CD14-positive monocyte (primary cell): ENCODE measurements around the gene PARD6B. TPM values are rescaled to one million over a fixed set of nuclear protein-coding genes. Genes with fewer than 3 reads are reported as not detected.

Source experiments
- DNase-seq, 3 donors: peaks; one replicate each; pipeline ENCODE4 v3.0.0-alpha.2; 2011 to 2022
- H2AFZ ChIP-seq: 2 replicates; pipeline ENCODE4 v1.6.0; 2012; ENCODE audit warnings: mild to moderate bottlenecking, low read depth, low read length, inconsistent platforms; ENCODE audit not compliant: insufficient read depth, poor library complexity, severe bottlenecking
- H3K27ac ChIP-seq, 2 donors: 1 replicate in 1 of 2; 2 replicates in 1 of 2; pipeline ENCODE4 v1.5.1; 2012 to 2013; ENCODE audit warnings: low read length in 2 of 2, control low read depth in 1 of 2, inconsistent platforms in 1 of 2, low read depth in 1 of 2, mild to moderate bottlenecking in 1 of 2
- H3K27me3 ChIP-seq, 2 donors: one replicate each; pipeline versions ENCODE4 v1.6.0 to v1.6.1; 2011 to 2013; ENCODE audit warnings: low read length in 2 of 2; ENCODE audit not compliant: control insufficient read depth in 2 of 2, insufficient read depth in 2 of 2
- H3K36me3 ChIP-seq, 2 donors: replicated peaks in 1 of 2; 1 replicate in 1 of 2; 2 replicates in 1 of 2; pipeline versions ENCODE4 v1.5.1 to v1.6.1; 2012 to 2013; ENCODE audit warnings: low read length in 2 of 2, control low read depth in 1 of 2, inconsistent platforms in 1 of 2, mild to moderate bottlenecking in 1 of 2; ENCODE audit not compliant: insufficient read depth in 2 of 2, control insufficient read depth in 1 of 2
- H3K4me1 ChIP-seq, 2 donors: 1 replicate in 1 of 2; 2 replicates in 1 of 2; pipeline versions ENCODE4 v1.5.1 to v1.6.1; 2012 to 2013; ENCODE audit warnings: low read length in 2 of 2, control low read depth in 1 of 2, inconsistent platforms in 1 of 2, mild to moderate bottlenecking in 1 of 2, moderate library complexity in 1 of 2; ENCODE audit not compliant: insufficient read depth in 2 of 2, control insufficient read depth in 1 of 2
- H3K4me2 ChIP-seq: replicated peaks from 2 replicates; pipeline ENCODE3; 2012; ENCODE audit warnings: low read length, moderate library complexity, mild to moderate bottlenecking; ENCODE audit not compliant: poor library complexity, severe bottlenecking; ENCODE audit errors: extremely low read depth
- H3K4me3 ChIP-seq, 3 experiments: fragments of 200-600 bp in 1 of 3; sonication (generic) in 1 of 3; replicated peaks in 1 of 3; 1 replicate in 2 of 3; 2 replicates in 1 of 3; pipeline ENCODE4 v1.5.1; 2011 to 2013; ENCODE audit warnings: low read length in 3 of 3, mild to moderate bottlenecking in 3 of 3, control low read depth in 2 of 3, low read depth in 2 of 3, inconsistent platforms in 1 of 3, moderate library complexity in 1 of 3
- H3K79me2 ChIP-seq: 2 replicates; pipeline ENCODE4 v1.6.0; 2012; ENCODE audit warnings: mild to moderate bottlenecking, control low read depth, inconsistent platforms, low read length, moderate library complexity; ENCODE audit not compliant: insufficient read depth
- H3K9ac ChIP-seq: 2 replicates; pipeline ENCODE4 v1.6.0; 2017; ENCODE audit warnings: low read length, mild to moderate bottlenecking; ENCODE audit not compliant: insufficient read depth, poor library complexity, severe bottlenecking
- H3K9me3 ChIP-seq, 2 donors: replicated peaks in 1 of 2; 1 replicate in 1 of 2; 2 replicates in 1 of 2; pipeline versions ENCODE4 v1.5.1 to v1.6.1; 2012 to 2013; ENCODE audit warnings: low read length in 2 of 2, control low read depth in 1 of 2; ENCODE audit not compliant: control insufficient read depth in 1 of 2, insufficient read depth in 1 of 2
- H4K20me1 ChIP-seq: 2 replicates; pipeline ENCODE4 v1.6.0; 2012; ENCODE audit warnings: mild to moderate bottlenecking, low read length, control low read depth, moderate library complexity; ENCODE audit not compliant: insufficient read depth
- H3K27ac Mint-ChIP-seq, 7 donors: one replicate each; pipeline ENCODE4 v1.8.0; 2020; ENCODE audit warnings: mild to moderate bottlenecking in 7 of 7, mixed read lengths in 7 of 7, moderate library complexity in 6 of 7, inconsistent platforms in 2 of 7
- H3K27me3 Mint-ChIP-seq, 3 donors: one replicate each; pipeline ENCODE4 v1.8.0; 2021 to 2022; ENCODE audit warnings: low read depth in 3 of 3, mild to moderate bottlenecking in 3 of 3, mixed read lengths in 3 of 3, moderate library complexity in 3 of 3, inconsistent platforms in 1 of 3
- H3K36me3 Mint-ChIP-seq, 2 donors: one replicate each; pipeline ENCODE4 v1.8.0; 2020; ENCODE audit warnings: mixed read lengths in 2 of 2, inconsistent platforms in 1 of 2, mild to moderate bottlenecking in 1 of 2
- H3K4me1 Mint-ChIP-seq: one replicate; pipeline ENCODE4 v1.8.0; 2020; ENCODE audit warnings: mild to moderate bottlenecking, mixed read lengths
- H3K4me3 Mint-ChIP-seq, 2 donors: one replicate each; pipeline ENCODE4 v1.8.0; 2020; ENCODE audit warnings: mild to moderate bottlenecking in 2 of 2, mixed read lengths in 2 of 2, moderate library complexity in 1 of 2
- H3K9me3 Mint-ChIP-seq, 7 donors: one replicate each; pipeline ENCODE4 v1.8.0; 2020 to 2022; ENCODE audit warnings: mixed read lengths in 7 of 7, mild to moderate bottlenecking in 6 of 7, moderate library complexity in 6 of 7, inconsistent platforms in 2 of 7
- CTCF ChIP-seq: fragments of 200-600 bp; IDR thresholded peaks from one replicate; pipeline ENCODE4 v1.8.0; 2022; ENCODE audit warnings: antibody characterized with exemption, mild to moderate bottlenecking
- WGBS: methylation state at CpG from one replicate; pipeline ENCODE4 v1.1.5; 2013; ENCODE audit warnings: missing lambda C conversion rate; ENCODE audit not compliant: insufficient coverage; 5-methylcytosine and 5-hydroxymethylcytosine counted together
- intact Hi-C, 2 donors: fragments of 100-400 bp; cut with micrococcal nuclease; formaldehyde crosslinking; loops; one replicate each; pipeline versions ENCODE4 v1.15.0 to v1.15.1; 2023
- polyA plus RNA-seq, 3 donors: library from polyadenylated mRNA; depleted of rRNA in 1 of 3; unstranded in 2 of 3; stranded (reverse) in 1 of 3; fragments of 300-500 nt in 2 of 3; fragments of >200 nt in 1 of 3; fragmentation: Illumina TruSeq in 2 of 3; gene quantifications; 1 replicate in 2 of 3; 2 replicates in 1 of 3; pipeline ENCODE4 v1.2.3, GENCODE V29; 2012 to 2021

The PARD6B gene
- polyA plus RNA-seq, 3 donors = 0.04 to 0.13 (median 0.13) TPM

GRCh38 chr20:50704514-50704913 is 26.9 kb upstream of the PARD6B start:
- no peak overlapping the region for H3K4me2 ChIP-seq
- H3K79me2 ChIP-seq = no peaks in the 10 kb centered on the region
- 85% methylated on average over 2 of the region's 4 CpGs for WGBS
- Mint-ChIP-seq H3K4me3 (no peak overlapping the region), H3K27me3 (peaks cover 4 to 12% (median 10%) of the 10 kb centered on the region in 3 donors), H3K27ac (no peak overlapping the region), H3K36me3 (no peaks in the 10 kb centered on the region), H3K4me1 (no peaks in the 10 kb centered on the region), H3K9me3 (peaks cover 0 to 2% (median 0%) of the 10 kb centered on the region in 7 donors)
- peaks cover 0 to 3% of the 10 kb centered on the region in 2 donors for H3K27me3 ChIP-seq
- no peak overlapping the region for H2AFZ ChIP-seq
- DNase-seq = no peak
- H3K36me3 ChIP-seq = no peaks in the 10 kb centered on the region
- TF ChIP-seq CTCF = no peak
- H3K27ac ChIP-seq = no peak overlapping the region
- H3K9me3 ChIP-seq = no peaks in the 10 kb centered on the region
- H4K20me1 ChIP-seq = no peaks in the 10 kb centered on the region
- intact Hi-C loops = no loop called here
- no peaks in the 10 kb centered on the region for H3K4me1 ChIP-seq
- no peak overlapping the region for H3K9ac ChIP-seq
- no peak overlapping the region for H3K4me3 ChIP-seq

GRCh38 chr20:50704971-50705370 is 26.4 kb upstream of the PARD6B start:
- TF ChIP-seq CTCF = no peak
- H2AFZ ChIP-seq = no peak overlapping the region
- H3K4me1 Mint-ChIP-seq = no peaks in the 10 kb centered on the region
- H3K9ac ChIP-seq = no peak overlapping the region
- H3K4me3 ChIP-seq = no peak overlapping the region
- no peak overlapping the region for H3K4me2 ChIP-seq
- H3K36me3 Mint-ChIP-seq = no peaks in the 10 kb centered on the region
- H3K4me1 ChIP-seq = no peaks in the 10 kb centered on the region
- H3K36me3 ChIP-seq = no peaks in the 10 kb centered on the region
- intact Hi-C loops = no loop called here
- H3K4me3 Mint-ChIP-seq = no peak overlapping the region
- peaks cover 0 to 3% of the 10 kb centered on the region in 2 donors for H3K27me3 ChIP-seq
- H3K27ac ChIP-seq = no peak overlapping the region
- WGBS = no CpG with 5 or more reads among the region's 1 CpG
- H3K79me2 ChIP-seq = no peaks in the 10 kb centered on the region
- no peaks in the 10 kb centered on the region for H4K20me1 ChIP-seq
- H3K9me3 ChIP-seq = no peaks in the 10 kb centered on the region
- H3K27me3 Mint-ChIP-seq = peaks cover 0 to 12% (median 10%) of the 10 kb centered on the region in 3 donors
- no peak for DNase-seq
- peaks cover 0 to 2% (median 0%) of the 10 kb centered on the region in 7 donors for H3K9me3 Mint-ChIP-seq
- no peak overlapping the region for H3K27ac Mint-ChIP-seq
